ENCODE data around the gene CIAO3.
A peak's percentile ranks its signal among the peaks of the same experiment; 100 is the strongest.

The CIAO3 gene

GRCh38 chr16:724188-725040, 16.4 kb downstream of the CIAO3 start:
- DNase-seq (ENCODE audit: low read depth in 2 of 2), result no peak

GRCh38 chr16:723695-724094, 17.1 kb downstream of the CIAO3 start:
- no peak for DNase-seq (ENCODE audit: low read depth in 2 of 2)

GRCh38 chr16:722835-723633, 17.8 kb downstream of the CIAO3 start:
- DNase-seq (ENCODE audit: low read depth in 2 of 2), result no peak

- DNase-seq (ENCODE audit: low read depth in 2 of 2), result no peak
Observed at GRCh38 chr16:721765-722540, 18.8 kb downstream of the CIAO3 start.

GRCh38 chr16:720990-721764, 19.6 kb downstream of the CIAO3 start, which contains the start of gene ANTKMT:
Gene ANTKMT (plus strand): TSS chr16:721146. CDS start chr16:721275, 129 bp downstream.
- peak in 1 of 2 donors; percentile 70 for DNase-seq (ENCODE audit: low read depth in 2 of 2)

GRCh38 chr16:720447-720989, 20.3 kb downstream of the CIAO3 start:
- DNase-seq (ENCODE audit: low read depth in 2 of 2), result peak in 1 of 2 donors; percentile 53

- no peak for DNase-seq (ENCODE audit: low read depth in 2 of 2)
Observed at GRCh38 chr16:719815-720446, 20.9 kb downstream of the CIAO3 start.

GRCh38 chr16:718922-719321, 21.9 kb downstream of the CIAO3 start:
- DNase-seq (ENCODE audit: low read depth in 2 of 2), result no peak

GRCh38 chr16:718389-718788, 22.4 kb downstream of the CIAO3 start:
- DNase-seq (ENCODE audit: low read depth in 2 of 2), result no peak

GRCh38 chr16:717450-718245, 23.1 kb downstream of the CIAO3 start:
- no peak for DNase-seq (ENCODE audit: low read depth in 2 of 2)

GRCh38 chr16:716768-717325, 23.9 kb downstream of the CIAO3 start:
- DNase-seq (ENCODE audit: low read depth in 2 of 2), result no peak

- DNase-seq (ENCODE audit: low read depth in 2 of 2), result no peak
Observed at GRCh38 chr16:716200-716568, 24.6 kb downstream of the CIAO3 start.

GRCh38 chr16:715477-716199, 25.2 kb downstream of the CIAO3 start:
- DNase-seq (ENCODE audit: low read depth in 2 of 2), result no peak

GRCh38 chr16:714558-715476, 26.0 kb downstream of the CIAO3 start, which contains the start of gene METRN:
Gene METRN (plus strand): TSS chr16:715118. CDS start chr16:715290, 172 bp downstream.
- peak; percentile 86 to 92 for DNase-seq (ENCODE audit: low read depth in 2 of 2)

- no peak for DNase-seq (ENCODE audit: low read depth in 2 of 2)
Observed at GRCh38 chr16:714079-714478, 26.7 kb downstream of the CIAO3 start.

- peak in 1 of 2 donors; percentile 49 for DNase-seq (ENCODE audit: low read depth in 2 of 2)
Observed at GRCh38 chr16:712740-713250, 28.0 kb downstream of the CIAO3 start.
